IPS DF 6.9 (cell line): Measurements from ENCODE around the gene PLXNA4.

Experiments
- DNase-seq: peaks from one replicate; pipeline ENCODE4 v3.0.0-alpha.2; 2013; ENCODE audit warnings: low read depth, low spot score
- H3K27ac ChIP-seq: one replicate; pipeline ENCODE4 v1.5.1; 2013; ENCODE audit warnings: low read length, control low read depth
- H3K27me3 ChIP-seq: 2 replicates; pipeline ENCODE4 v1.6.1; 2013; ENCODE audit warnings: mild to moderate bottlenecking, low read length; ENCODE audit not compliant: control insufficient read depth, insufficient read depth
- H3K36me3 ChIP-seq: 2 replicates; pipeline ENCODE4 v1.6.1; 2013; ENCODE audit warnings: low read length; ENCODE audit not compliant: control insufficient read depth, insufficient read depth
- H3K4me1 ChIP-seq: 2 replicates; pipeline ENCODE4 v1.6.1; 2013; ENCODE audit warnings: low read length; ENCODE audit not compliant: control insufficient read depth, insufficient read depth
- H3K4me3 ChIP-seq: 2 replicates; pipeline ENCODE4 v1.5.1; 2013; ENCODE audit warnings: mild to moderate bottlenecking, low read length
- H3K9me3 ChIP-seq: 2 replicates; pipeline ENCODE4 v1.6.1; 2013; ENCODE audit warnings: low read length, inconsistent platforms; ENCODE audit not compliant: control insufficient read depth, insufficient read depth
- WGBS: extraction: QIAGEN DNeasy Blood & Tissue Kit; methylation state at CpG from one replicate; pipeline ENCODE4 v1.1.7; 2013; ENCODE audit warnings: mixed read lengths, missing lambda C conversion rate; ENCODE audit not compliant: insufficient read length, insufficient coverage; 5-methylcytosine and 5-hydroxymethylcytosine counted together

PLXNA4 gene

GRCh38 chr7:132491391-132491945, 84.8 kb downstream of the PLXNA4 start:
- Histone ChIP-seq H3K27me3 (no peaks in the 10 kb centered on the region), H3K36me3 (no peaks in the 10 kb centered on the region), H3K4me3 (no peak overlapping the region), H3K9me3 (no peaks in the 10 kb centered on the region), H3K4me1 (peaks cover 1% of the 10 kb centered on the region; the same call in 1 of the 2 replicates), H3K27ac (no peak overlapping the region)
- DNase-seq, result no peak
- no CpG with 5 or more reads among the region's 8 CpGs for WGBS

- no peaks in the 10 kb centered on the region for H3K27me3 ChIP-seq
- H3K4me1 ChIP-seq, result peaks cover 1% of the 10 kb centered on the region; the same call in 1 of the 2 replicates
- WGBS, result no CpG with 5 or more reads among the region's 4 CpGs
- H3K9me3 ChIP-seq, result no peaks in the 10 kb centered on the region
- no peaks in the 10 kb centered on the region for H3K36me3 ChIP-seq
- DNase-seq, result no peak
- no peak overlapping the region for H3K27ac ChIP-seq
- H3K4me3 ChIP-seq, result no peak overlapping the region
Measured at GRCh38 chr7:132490474-132490873, 85.8 kb downstream of the PLXNA4 start.

GRCh38 chr7:132489776-132490237, 86.5 kb downstream of the PLXNA4 start:
- Histone ChIP-seq H3K36me3 (no peaks in the 10 kb centered on the region), H3K27me3 (no peaks in the 10 kb centered on the region), H3K4me3 (no peak overlapping the region), H3K27ac (no peak overlapping the region), H3K9me3 (no peaks in the 10 kb centered on the region), H3K4me1 (peaks cover 1% of the 10 kb centered on the region; the same call in 1 of the 2 replicates)
- no peak for DNase-seq
- no CpG with 5 or more reads among the region's 6 CpGs for WGBS

GRCh38 chr7:132488634-132489302, 87.5 kb downstream of the PLXNA4 start:
- H3K36me3 ChIP-seq, result no peaks in the 10 kb centered on the region
- WGBS, result no CpG with 5 or more reads among the region's 6 CpGs
- no peaks in the 10 kb centered on the region; the same call in 1 of the 2 replicates for H3K4me1 ChIP-seq
- no peaks in the 10 kb centered on the region for H3K27me3 ChIP-seq
- no peaks in the 10 kb centered on the region for H3K9me3 ChIP-seq
- no peak for DNase-seq
- H3K27ac ChIP-seq, result no peak overlapping the region
- no peak overlapping the region for H3K4me3 ChIP-seq

- Histone ChIP-seq H3K36me3 (no peaks in the 10 kb centered on the region), H3K9me3 (no peaks in the 10 kb centered on the region), H3K27ac (no peak overlapping the region), H3K27me3 (no peaks in the 10 kb centered on the region), H3K4me1 (no peaks in the 10 kb centered on the region; the same call in 1 of the 2 replicates), H3K4me3 (no peak overlapping the region)
- no CpG with 5 or more reads among the region's 6 CpGs for WGBS
- no peak for DNase-seq
Measured at GRCh38 chr7:132486274-132486610, 90.0 kb downstream of the PLXNA4 start.

DNA sequence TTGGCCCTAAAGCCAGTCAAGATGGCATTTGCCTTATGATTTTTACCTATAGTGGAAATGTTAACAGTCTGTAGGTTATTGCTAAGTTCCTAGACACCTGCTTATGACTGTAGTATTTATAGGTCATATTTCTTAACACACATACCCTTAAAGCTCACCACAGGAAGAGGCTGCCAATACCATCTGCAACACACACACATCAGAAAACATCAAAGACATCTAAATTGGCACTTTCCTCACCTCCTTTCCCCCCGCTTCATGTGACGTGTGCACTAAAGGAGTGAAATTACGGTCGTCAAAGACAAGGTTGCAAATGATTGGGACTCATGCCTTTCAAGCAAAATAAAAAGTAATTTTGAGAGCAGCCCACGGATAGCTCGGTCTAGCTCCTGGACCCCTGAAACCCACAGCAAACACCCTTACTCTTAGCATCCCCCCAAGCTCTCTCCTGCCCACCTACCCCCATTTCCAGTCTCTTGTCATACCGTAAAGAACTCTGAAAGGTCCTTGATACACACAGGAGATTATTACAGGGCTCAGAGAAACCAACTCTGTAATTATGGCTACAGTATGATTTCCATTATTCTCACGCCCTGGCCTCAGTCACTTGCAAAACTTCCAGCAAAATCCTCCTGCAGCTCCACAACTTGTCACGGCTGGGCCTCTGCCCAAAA, 90.5 kb downstream of the PLXNA4 start:
- no peak overlapping the region for H3K27ac ChIP-seq

GRCh38 chr7:132485136-132485535, 91.1 kb downstream of the PLXNA4 start:
- no CpG with 5 or more reads among the region's 6 CpGs for WGBS
- Histone ChIP-seq H3K9me3 (no peaks in the 10 kb centered on the region), H3K36me3 (no peaks in the 10 kb centered on the region), H3K27ac (no peak overlapping the region), H3K4me3 (no peak overlapping the region), H3K27me3 (no peaks in the 10 kb centered on the region), H3K4me1 (no peaks in the 10 kb centered on the region; the same call in 1 of the 2 replicates)
- DNase-seq, result no peak

More for the DNA sequence above, 90.5 kb downstream of the PLXNA4 start:
- no CpG with 5 or more reads among the region's 9 CpGs for WGBS
- Histone ChIP-seq H3K36me3 (no peaks in the 10 kb centered on the region), H3K9me3 (no peaks in the 10 kb centered on the region), H3K27me3 (no peaks in the 10 kb centered on the region), H3K4me3 (no peak overlapping the region), H3K4me1 (no peaks in the 10 kb centered on the region; the same call in 1 of the 2 replicates)
- DNase-seq, result no peak

DNA sequence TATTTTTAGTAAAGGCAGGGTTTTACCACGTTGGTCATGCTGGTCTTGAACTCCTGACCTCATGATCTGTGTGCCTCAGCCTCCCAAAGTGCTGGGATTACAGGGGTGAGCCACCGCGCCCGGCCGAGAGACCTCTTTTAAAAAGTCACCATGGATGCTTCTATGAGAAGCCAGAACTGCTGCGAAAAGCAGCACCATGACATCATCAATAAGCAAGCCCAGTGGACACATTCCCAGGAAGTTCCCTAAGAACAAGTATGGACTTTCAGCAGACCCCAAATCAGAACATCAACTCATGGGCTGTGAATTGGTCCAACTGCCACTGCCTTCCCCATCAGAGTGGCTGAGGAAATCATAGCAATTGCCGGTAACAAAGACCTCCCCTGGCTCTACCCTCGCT, 93.4 kb downstream of the PLXNA4 start:
- Histone ChIP-seq H3K36me3 (no peaks in the 10 kb centered on the region), H3K4me1 (no peaks in the 10 kb centered on the region; the same call in 1 of the 2 replicates), H3K27ac (no peak overlapping the region), H3K27me3 (no peaks in the 10 kb centered on the region), H3K4me3 (no peak overlapping the region), H3K9me3 (no peaks in the 10 kb centered on the region)
- no peak for DNase-seq
- no CpG with 5 or more reads among the region's 8 CpGs for WGBS

- no peak for DNase-seq
- H3K36me3 ChIP-seq, result no peaks in the 10 kb centered on the region
- no peaks in the 10 kb centered on the region for H3K9me3 ChIP-seq
- no peak overlapping the region for H3K4me3 ChIP-seq
- no CpG with 5 or more reads among the region's 9 CpGs for whole genome bisulfite sequencing
- H3K27ac ChIP-seq, result no peak overlapping the region
- H3K4me1 ChIP-seq, result no peaks in the 10 kb centered on the region; the same call in 1 of the 2 replicates
- H3K27me3 ChIP-seq, result no peaks in the 10 kb centered on the region
Measured at GRCh38 chr7:132480534-132480933, 95.7 kb downstream of the PLXNA4 start.

GRCh38 chr7:132476541-132476940, 99.7 kb downstream of the PLXNA4 start:
- H3K36me3 ChIP-seq, result no peaks in the 10 kb centered on the region
- WGBS, result no CpG with 5 or more reads among the region's 1 CpG
- H3K4me1 ChIP-seq, result no peaks in the 10 kb centered on the region; the same call in 1 of the 2 replicates
- no peak for DNase-seq
- no peaks in the 10 kb centered on the region for H3K9me3 ChIP-seq
- H3K27ac ChIP-seq, result no peak overlapping the region
- no peak overlapping the region for H3K4me3 ChIP-seq
- no peaks in the 10 kb centered on the region for H3K27me3 ChIP-seq
